Cerebellar cortex (tissue), 1 donor: Measurements from ENCODE around the gene SLC66A2.

Source experiments
- DNase-seq: peaks from one replicate; pipeline ENCODE4 v3.0.0-alpha.2; 2015; ENCODE audit warnings: low spot score

SLC66A2 gene

DNA sequence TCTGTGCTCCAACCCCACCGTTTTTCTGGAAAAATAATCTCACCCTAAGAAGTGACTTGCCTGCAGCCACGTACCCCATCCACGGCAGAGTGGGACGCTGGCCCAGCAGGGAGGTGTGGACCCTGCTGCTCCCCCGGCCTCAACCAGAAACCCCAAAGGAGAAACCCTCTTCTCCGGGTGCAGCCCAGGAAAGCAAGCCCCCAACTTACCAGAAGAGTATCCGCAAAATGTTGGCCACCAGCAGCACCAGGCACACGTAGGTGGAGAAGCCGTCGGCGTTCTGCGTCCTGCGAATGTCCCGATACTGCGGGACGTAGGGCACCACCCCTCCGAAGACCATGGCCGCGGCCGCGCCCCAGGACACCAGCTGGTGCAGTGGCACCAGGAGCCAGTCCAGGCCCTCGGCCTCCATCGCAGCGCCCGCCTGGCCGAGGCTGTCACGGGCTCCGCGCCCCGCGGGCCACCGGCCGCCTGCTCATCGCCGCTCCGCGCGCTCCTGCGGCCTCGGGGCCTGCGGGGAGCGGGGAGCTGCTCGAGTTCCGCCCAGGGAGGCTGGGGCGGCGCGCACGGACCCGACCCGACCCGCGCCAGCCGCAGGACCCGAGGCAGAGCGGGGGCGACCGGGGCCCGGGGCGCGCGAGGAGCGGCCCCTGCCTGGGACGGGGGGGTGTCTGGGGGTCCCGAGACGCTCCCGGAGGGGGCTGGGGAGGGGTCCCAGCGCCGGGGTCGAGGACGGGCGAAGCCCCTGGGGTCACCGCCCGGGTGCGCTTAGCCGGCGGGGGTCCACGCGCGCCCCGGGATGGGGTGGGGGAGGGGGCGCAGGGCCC lies 725 bp downstream of the SLC66A2 start:
- no peak for DNase-seq

DNA sequence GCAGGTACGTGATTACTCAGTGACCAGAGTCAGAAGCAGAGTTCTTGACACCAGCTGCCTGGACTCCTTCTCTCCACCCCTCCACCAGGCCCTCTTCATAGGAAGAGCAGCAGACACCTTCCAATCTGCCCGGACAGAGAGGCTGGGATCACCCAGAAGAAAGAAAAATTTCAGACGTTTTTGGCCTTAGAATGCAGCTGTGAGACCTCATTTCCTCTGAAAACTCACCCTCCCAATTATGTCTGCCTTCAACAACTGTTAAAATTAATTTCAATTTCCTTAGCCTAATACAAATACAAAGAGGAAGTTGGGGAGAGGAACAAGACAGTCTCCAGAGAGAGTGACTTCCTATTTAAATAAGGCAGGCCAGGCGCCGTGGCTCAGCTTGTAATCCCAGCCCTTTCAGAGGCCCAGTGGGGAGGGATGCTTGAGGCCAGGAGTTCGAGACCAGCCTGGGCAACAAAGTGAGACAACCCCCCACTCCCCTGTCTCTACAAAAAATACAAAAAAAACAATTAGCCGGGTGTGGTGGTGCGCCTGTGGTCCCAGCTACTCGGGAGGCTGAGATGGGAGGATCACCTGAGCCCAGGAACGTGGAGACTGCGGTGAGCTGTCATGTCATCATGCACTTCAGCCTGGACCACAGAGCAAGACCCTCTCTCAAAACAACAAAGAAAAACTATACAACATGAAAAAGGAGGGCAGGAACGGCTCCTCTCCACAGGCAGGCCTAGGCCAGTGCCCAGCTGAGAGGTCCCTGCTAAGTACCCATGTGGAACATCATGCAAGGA lies 1.6 kb downstream of the SLC66A2 start:
- no peak for DNase-seq

DNA sequence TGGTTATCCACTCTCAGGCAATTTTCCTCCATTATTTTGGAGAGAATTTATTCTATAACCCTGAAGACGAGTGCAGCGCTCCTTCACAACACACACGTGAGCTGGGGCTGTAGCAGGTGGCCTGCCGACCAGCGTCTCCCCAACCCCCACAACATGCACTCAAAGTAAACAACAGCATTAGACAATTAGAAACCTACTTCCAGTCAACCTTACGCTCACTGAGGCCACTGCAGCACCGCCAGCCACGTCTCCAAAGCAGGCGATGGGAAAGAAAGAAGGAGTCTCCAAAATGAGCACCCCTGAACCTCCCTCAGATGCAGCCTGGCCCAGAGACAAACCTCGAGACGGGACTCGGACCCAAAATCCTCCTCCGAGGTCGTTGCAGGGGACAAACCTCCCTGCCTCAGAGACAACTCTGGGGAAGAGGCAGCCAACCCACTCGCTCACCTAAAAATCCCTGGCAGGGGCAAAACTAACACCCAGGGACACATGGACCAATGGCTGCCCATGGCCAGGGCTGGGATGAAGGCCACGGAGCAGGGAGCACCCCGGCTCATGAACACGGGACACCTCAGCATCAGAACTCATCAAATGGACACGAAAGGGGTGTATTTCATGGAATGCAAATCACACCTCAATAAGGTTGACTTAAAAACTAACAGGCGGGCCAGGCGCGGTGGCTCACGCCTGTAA lies 2.6 kb downstream of the SLC66A2 start:
- DNase-seq = no peak

DNA sequence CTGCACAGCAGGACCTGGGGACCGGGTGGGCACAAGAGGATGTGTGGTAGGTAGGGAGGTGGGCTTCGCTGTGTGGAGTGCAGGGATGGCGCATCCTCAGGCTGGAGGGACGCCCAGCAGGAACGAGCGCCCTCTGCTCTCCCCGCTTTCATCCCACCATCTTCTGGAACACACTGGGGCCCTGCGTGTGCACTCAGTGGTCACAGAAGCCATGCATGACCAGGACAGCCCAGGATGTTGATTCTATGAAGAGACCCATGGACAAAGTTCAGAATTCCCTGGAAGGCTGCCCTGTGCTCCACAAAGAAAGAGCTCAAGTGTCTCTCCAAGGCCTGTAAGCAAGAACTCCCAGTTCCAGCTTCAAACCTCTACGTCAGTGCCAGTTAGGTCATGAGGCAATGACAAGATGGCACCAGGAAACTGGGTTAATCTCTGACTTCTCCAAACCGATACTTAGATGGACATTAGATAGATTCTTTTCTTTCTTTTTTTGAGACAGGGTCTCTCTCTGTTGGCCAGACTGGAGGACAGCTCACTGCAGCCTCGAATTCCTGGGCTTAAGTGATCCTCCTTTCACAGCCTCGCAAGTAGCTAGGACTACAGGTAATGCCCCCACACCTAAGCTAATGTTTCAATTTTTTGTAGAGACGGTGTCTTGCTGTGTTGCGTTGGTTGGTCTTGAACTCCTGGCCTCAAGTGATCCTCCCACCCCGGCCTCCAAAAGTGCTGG lies 3.4 kb downstream of the SLC66A2 start:
- DNase-seq = no peak

DNA sequence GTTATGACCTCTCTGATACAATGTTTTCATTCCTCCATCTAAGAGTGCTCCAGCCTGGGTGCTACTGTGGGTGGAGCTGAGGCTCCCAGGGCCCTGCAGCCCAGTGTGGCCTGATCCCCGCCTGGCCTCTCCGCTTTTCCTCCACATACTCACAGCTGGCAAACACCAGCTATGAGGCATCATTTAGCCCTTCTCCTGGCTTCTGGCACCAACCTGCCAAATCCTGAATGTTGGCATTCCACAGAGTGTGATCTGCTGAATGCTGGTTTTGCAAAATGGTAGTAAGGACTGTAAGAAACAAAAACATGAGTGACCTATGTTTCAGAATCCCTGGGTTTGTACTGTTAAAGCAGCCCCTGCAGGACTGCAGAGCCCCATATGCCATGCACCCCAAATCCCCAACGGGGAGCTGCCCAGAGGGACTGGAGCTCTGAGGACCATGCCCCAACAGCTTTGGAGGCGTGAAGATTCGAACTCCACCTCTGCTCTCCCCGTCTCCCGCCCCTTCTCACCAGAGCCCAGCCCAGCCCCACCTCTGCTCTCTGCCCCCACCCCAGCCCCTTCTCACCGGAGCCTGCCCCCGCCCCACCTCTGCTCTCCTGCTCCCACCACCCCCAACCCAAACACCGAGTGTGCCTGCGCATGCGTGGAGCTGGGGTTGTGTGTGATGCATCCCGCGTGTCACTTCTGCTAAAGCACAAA lies 4.2 kb downstream of the SLC66A2 start:
- no peak for DNase-seq

DNA sequence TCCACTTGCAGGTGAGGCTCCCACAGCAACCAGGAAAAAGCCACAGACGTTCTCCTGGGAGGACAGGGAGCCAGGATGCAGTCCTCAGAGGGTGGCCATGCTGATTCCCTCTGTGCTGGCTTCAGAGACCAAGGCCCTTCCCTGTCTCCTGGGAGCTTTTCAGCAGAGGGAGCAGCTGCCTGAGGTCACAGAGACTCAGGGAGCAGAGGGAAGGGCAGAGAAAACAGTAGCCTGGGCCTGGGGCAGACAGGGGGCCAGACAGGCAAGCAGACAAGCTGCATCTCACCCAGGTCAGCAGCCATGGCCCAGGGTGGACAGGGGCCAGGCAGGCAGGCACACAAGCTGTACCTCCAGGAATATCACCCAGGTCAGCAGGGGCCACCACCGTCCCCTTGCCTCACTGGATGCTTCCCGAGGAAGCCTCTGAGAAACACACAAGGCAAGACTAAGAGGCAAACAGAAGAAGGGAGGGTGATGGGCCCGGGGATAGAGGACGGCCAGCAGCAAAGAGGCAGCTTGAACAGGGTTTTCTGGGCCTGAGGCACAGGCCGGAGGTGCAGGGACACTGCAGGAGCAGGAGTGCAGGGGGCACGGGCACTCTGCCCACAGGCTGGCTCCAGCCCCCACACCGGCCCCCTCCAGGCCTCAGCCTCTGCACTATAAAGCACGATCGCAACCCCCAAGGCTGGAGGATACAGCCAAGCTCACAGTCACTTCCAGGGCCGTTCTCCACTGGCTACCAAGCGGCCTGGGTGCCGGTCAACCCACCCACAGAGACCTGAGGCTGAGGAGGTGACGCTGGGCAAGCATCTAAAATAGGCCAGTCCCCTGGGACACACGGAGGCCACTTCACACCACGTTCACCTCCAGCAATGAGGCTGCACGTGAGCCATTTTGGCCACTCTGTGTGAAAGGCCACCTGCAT lies 6.1 kb downstream of the SLC66A2 start:
- no peak for DNase-seq

DNA sequence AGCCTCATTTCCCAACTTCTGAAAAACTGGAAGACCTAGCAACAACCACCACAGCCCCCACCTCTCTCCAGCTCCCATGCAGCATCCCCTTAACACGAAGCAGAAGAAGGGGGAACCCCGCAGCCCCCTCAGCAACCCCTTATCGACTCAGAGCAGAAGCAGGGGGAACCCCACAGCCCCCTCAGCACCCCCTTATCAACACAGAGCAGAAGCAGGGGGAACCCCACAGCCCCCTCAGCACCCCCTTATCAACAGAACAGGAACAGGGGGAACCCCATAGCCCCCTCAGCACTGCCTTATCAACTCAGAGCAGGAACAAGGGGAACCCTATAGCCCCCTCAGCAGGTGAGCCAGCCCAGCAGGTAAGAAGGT lies 6.7 kb downstream of the SLC66A2 start:
- no peak for DNase-seq

DNA sequence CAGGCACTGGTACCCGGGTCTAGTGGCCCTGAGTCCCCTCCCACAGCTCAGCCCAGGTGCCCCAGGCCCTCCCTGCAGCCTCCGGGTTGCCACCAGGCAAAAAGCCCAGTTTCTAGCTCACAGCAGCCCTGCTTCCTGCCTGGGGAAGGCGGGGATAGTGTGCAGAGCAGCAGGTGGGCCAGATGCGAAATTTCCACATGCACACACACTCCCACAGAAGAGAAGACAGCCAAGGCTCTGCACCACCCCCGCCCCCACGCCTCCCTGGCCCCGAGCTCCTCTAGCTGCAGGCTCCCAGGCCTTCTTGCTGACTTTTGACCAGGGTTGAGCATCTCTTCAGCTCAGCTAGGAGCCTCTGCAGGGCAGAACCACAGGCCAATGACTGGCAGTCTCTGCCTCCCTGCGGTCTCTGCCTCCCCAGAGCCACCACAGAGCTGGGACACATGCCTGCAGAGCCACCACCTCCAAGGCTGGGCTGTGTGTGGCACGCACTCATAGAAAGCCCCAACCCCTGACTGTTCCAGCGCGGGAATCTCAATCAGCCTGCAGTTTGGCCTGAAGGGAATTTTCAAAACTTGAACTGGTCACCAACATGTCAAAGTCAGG lies 7.2 kb downstream of the SLC66A2 start:
- no peak for DNase-seq

DNA sequence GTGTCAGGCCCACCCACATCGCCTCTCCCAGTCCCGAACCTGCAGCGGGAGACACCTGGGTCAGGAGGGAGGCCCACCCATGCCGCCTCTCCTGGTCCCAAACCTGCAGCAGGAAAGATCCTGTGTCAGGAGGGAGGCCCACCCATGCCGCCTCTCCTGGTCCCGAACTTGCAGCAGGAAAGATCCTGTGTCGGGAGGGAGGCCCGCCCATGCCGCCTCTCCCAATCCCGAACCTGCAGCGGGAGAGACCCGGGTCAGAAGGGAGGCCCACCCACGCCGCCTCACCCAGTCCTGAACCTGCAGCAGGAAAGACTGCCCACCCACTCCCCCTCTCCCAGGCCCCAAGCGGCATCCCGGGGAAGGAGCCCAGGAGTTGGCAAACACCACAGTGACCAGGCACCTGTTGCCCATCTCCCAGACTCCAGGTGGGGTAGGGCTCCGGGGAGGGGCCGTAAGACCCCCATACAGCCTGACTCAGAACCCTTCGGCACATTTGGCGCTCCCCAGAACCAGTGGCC lies 7.8 kb downstream of the SLC66A2 start:
- no peak for DNase-seq

DNA sequence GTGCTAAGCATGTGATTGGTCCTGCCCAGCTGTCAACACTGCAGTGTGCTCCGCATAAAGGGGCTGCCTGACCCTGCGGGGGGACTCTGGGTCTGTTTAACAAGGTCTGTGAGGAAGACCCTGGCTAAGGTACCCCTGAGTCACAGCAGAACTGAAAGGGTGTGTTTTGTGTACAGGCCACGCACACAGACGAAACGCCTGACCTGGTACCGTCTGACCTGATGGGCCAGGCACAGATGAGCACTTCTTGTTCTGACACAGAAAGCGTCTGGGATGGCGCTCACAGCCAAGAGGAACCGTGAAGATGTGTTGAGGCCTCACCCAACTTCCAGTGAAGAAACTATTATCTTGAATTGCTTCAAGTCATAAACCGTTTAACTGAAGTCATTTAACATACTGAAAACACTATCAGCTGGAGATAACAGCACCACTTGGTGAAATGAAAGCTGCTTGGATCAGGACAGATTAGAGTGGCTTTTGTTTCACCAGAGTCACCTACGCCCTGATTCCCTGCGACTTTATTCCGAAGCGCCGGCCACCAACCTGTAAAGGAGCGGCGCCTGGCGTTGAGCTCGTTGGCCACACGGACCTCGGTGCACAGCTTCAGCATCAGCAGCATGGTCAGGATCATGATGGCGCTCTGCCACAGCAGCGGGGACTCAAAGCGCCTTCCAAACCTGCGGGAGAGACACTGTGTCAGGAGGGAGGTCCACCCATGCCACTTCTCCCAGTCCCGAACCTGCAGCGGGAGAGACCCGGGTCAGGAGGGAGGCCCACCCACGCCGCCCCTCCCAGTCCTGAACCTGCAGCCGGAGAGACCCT lies 8.5 kb downstream of the SLC66A2 start:
- no peak for DNase-seq

DNA sequence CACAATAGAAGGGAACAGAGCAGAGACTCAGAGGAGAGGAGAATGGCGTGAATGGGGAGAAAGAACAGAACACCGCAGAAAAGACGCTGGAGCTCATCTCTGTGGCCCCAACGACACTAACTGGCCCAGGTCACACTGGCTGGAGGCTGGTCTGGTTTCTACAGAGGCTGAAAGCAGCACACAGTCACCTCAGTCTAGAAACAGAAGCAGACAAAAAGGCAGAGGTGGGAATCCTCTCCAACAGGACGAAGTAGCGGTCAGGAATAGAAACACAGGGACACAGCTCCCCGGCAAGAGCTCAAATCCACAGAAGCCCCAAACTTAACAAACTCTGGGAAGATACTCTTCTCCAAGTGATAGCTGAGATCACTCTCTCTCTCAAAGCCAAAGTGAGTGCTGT lies 9.2 kb downstream of the SLC66A2 start:
- DNase-seq = no peak

DNA sequence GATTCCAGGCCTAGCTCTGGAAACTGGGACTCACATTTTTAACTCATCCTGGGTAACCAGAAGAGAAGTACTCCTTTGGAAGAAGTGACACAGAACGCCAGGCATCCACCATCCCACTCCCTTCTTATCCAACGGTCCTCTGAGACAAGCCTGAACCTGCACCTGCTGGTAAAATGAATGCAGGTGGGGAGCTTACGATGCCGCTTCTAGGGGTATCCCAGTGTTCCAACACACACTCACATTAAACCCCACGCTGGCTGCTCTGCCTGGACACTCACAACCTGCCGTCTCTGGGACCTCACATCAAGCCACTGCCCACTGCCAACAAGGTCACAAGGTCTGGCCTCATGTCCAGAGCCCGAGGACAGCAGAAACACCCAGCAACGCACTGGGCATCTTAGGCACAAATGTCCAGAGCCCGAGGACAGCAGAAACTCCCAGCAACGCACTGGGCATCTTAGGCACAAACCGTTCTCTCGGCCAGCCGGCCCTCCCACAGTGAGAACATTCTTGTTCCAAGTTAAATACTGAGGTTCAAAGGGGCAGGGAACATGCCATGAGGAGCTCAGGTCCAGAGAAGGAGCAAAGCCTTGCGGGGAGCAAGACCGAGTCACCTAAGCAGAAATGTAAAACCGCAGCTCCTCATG lies 9.9 kb downstream of the SLC66A2 start:
- no peak for DNase-seq

DNA sequence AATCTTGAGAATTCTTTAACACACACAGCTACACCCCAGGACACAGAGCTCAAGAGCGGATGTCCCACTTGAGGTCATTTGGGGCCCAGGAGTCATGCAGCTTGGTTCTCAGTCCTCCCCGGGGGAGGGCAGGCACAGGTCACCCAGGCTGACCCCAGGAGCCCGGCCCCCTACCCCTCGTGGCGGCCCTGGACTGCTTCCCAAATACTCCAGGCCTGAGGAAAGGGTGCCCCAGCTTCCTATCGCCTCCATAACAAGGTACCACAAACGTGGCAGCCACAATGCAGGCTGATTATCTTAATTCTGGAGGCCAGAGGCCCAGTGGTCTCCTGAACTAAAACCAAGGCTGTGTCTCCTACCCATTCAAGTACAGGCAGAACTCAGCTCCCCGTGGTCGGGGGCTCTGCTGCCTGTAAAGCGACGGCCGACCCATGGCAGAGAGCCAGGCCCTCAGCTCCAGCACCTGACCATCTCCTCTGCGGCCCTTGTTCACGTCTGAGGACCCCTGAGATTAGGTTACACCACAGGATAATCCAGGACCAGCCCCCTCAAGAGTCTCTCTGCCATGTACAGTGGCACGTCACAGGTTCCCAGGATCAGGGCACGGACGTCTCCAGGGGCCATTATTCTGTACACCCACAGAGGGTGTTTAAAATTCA lies 10.5 kb downstream of the SLC66A2 start:
- no peak for DNase-seq

DNA sequence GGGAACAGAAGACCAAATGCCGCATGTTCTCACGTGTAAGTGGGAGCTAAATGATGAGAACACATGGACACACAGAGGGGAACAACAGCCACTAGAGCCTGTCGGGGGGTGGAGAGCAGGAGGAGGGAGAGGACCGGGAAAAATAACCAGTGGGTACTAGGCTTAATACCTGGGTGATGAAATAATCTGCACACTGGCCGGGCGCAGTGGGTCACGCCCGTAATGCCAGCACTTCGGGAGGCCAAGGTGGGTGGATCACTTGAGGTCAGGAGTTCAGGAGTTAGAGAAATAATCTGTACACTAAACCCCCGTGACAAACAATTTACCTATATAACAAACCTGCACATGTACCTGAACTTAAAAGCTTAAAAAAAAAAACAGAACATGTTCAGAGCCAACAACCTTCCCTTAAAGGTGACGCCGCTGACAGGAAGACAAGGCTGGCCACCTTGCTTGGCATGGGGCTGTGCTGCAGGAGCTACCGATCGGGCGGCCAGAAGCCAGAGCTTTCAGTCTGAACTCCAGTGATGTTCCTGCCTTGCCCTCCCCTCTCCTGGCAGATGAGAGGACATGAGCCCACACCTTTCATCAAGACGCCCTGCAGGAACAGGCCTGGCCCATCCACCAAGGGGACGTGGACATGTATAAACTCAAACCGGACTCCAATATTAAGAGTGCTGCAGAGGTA lies 11.2 kb downstream of the SLC66A2 start:
- no peak for DNase-seq

DNA sequence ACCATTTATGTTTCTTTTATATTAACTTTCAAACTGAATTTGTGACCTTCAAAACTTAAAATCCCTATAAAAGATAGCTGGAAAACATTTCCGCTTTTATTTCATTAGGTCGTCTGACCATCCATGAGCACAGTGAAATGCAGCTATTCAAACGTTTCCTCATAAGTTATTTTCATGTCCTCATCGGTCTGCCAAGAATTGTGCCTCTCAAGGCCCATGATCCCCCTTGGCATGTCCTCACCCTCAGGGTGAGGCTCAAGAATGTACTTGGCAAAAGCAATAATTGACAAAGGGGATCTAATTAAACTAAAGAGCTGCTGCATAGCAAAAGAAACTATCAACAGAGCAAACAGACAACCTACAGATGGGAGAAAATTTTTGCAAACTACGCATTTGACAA lies 12.4 kb downstream of the SLC66A2 start:
- DNase-seq = no peak

DNA sequence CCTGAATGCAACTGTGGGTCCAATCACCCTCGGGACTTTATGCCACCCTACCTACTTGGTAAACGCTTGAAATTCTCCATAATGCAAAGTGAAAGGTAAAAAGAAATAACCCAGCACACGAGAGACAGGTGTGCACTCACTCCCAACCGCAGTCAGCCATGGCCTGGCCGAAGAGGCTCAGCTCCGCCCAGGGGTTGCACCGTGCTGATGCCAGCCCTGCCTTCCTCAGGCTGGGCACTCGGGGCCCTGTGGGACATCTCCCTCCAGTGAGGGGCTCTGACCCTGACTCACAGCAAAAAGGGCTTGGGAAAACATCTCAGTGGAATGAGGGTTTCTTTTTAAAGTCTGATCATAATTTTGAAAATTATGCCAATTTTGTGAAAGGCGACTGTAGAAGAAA lies 13.3 kb downstream of the SLC66A2 start:
- DNase-seq = no peak
